Stimulated activated CD4-positive, alpha-beta T cell treated with anti-CD3 and anti-CD28 coated beads, Interleukin-15, amount 100 ng/mL, for 24 hours (primary cell): ENCODE measurements around the gene KPNA1.
"Not testable (repeated sequence)": the region's sequence is repeated elsewhere in the genome, so short reads cannot be mapped to it uniquely, and the experiment has no call there.

Experiments used
- DNase-seq: peaks from one replicate; pipeline ENCODE4 v3.0.0-alpha.2; 2020

Gene KPNA1

DNA sequence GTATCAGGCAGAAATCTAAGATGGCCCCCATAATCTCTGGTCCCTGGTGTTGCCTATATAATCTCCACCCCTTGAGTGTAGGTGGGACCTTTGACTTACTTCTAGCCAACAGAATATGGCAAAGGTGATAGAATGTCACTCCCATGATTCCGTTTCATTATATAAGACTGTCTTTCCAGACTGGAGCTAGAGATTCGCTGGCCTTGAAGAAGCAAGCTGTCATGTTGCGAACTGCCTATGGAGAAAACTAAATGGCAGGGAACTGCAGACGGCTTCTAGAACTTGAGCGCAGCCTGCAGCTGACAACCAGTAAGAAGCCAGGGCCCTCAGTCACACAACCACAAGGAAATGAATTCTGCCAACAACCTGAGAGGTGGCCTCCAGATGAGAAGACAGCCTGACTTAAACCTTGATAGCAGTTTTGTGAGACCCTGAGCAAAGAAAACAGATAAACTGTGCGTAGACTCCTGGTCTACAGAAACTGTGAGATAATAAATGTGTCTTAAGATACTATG lies 2.2 kb upstream of the KPNA1 start:
- no peak for DNase-seq

GRCh38 chr3:122515870-122516269 lies 1.1 kb upstream of the KPNA1 start:
- DNase-seq: no peak

DNA sequence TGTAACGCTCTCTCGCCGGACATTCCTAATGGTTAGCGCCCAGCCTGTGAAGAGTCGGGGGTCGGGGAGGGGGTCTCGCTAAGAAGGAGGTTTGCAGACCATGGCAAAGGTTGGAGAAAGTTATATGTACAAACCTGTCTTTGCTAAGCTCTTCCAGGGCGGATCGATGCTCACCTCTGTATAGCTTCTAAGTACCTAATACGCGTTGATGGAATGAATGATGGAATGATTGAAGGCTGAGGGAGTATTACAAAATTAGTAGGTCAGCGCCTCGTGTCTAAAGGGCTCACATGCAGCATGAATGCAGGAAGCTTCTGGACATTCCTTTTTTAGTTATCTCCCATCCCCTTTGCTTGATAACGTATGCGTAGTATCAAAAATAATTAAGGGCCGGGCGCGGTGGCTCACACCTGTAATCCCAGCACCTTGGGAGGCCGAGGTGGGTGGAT lies 305 bp upstream of the KPNA1 start:
- DNase-seq: no peak

- DNase-seq: no peak
These were observed 1.2 kb downstream of the KPNA1 start for GRCh38 chr3:122513386-122514122.

- no peak for DNase-seq
These were observed 2.5 kb downstream of the KPNA1 start for GRCh38 chr3:122512284-122512683.

DNA sequence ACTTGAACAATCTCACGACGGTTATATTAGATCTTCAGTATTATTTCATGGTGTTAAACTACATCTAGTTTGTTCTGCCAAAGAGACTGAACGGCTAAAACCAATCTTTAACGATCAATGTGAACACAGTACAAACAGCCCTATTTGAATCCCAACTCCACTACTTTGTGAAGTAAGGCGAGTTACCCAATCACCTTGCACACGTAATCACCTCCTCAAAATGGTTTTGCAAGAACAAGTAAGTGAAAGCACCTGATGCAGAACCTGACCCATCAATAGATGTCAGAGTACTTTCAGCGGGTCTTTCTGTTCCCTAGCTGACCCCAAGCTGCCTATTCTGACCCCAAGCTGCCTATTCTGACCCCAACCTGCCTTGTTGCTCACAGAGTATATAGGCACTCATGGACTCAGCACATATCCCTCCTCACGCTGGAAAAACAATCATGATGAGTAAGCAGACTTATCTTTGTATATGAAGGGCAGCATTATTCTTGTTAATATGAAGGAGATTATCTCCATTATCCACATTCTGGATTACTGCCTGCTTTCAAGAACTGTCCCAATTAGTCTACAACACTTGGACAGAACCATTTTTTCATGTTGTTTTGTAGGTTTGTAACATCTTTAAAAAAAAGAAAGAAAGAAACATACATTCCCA lies 3.7 kb downstream of the KPNA1 start:
- DNase-seq: no peak

- not testable (repeated sequence) for DNase-seq
These were observed 5.8 kb downstream of the KPNA1 start for GRCh38 chr3:122508944-122509343.

GRCh38 chr3:122508135-122508914 lies 6.4 kb downstream of the KPNA1 start:
- no peak for DNase-seq

- DNase-seq: no peak
These were observed 8.3 kb downstream of the KPNA1 start for GRCh38 chr3:122506450-122506849.

DNA sequence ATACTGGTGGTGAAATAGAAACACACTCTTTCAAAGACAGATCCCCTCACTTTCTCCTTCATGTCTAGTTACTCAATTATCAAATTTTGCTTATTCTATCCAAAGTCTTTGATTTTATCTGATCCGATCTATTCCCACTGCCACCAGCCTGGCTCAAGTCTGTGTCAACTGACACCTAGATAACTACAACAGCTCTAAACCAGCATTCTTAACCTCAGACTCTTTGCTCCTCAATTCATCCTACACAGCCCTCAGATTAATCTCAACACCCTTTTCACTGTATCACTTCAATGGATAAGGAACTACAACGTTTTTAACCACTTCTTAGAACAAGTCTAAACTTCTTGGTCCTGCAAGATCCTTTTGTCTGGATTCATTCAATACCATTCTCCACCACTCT lies 9.1 kb downstream of the KPNA1 start:
- no peak for DNase-seq

GRCh38 chr3:122502941-122503340 lies 11.8 kb downstream of the KPNA1 start:
- no peak for DNase-seq

GRCh38 chr3:122502139-122502538 lies 12.6 kb downstream of the KPNA1 start:
- DNase-seq: no peak

GRCh38 chr3:122500964-122501363 lies 13.8 kb downstream of the KPNA1 start:
- DNase-seq: not testable (repeated sequence)

DNA sequence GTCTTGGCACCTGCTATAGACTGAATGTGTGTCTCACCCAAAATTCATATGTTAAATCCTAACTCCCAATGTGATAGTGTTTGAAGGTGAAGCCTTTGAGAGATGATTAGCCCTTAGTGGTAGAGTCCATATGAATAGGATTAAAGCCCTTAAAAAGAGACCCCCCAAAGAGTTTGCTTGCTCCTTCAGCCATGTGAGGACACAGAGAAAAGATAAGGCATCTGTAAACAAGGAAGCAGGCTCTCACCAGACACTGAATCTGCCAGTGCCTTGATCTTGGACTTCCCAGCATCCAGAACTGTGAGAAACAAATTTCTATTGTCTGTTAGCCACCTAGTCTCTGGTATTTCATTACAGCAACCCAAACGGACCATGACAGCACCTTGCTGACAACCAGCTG lies 16.6 kb downstream of the KPNA1 start:
- no peak for DNase-seq

- peak; percentile 51 for DNase-seq
These were observed 17.3 kb downstream of the KPNA1 start for GRCh38 chr3:122497425-122497824.

GRCh38 chr3:122496508-122496907 lies 18.2 kb downstream of the KPNA1 start:
- DNase-seq: no peak

DNA sequence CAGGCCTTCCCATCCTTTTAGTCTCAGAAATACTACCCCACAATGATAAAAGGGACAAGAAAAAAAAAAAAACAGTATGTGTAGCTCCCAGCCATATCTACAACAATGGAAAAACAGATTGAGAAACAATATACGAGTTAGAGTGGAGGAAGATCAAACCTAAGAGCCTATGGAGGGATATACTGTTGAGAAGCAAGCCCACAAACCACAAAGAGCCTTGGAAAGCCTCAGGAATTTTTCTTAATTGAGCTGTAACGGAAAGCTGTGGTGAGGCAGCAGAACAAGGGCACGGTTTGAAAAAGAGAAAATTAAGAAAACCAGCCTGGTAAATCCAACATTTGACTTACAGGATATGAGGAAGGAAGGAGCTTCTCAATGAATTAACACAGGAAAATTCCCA lies 21.4 kb downstream of the KPNA1 start:
- DNase-seq: no peak

- DNase-seq: no peak
These were observed 26.3 kb downstream of the KPNA1 start for GRCh38 chr3:122488262-122488973.

DNA sequence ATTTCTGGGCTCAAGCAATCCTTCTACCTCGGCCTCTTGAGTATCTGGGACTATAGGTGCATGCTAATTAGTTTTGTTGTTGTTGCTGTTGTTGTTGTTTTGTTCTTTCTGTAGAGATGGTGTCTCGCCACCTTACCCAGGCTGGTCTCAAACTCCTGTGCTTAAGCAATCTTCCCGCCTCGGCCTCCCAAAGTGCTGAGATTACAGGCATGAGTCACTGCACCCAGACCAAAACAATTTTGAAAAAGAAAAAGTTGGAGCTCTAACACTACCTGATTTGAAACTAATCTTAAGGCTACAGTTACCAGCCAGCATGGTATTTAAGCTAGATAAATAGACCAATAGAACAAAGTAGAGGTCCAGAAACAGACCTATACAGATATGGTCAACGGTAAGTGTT lies 29.8 kb downstream of the KPNA1 start:
- no peak for DNase-seq

DNA sequence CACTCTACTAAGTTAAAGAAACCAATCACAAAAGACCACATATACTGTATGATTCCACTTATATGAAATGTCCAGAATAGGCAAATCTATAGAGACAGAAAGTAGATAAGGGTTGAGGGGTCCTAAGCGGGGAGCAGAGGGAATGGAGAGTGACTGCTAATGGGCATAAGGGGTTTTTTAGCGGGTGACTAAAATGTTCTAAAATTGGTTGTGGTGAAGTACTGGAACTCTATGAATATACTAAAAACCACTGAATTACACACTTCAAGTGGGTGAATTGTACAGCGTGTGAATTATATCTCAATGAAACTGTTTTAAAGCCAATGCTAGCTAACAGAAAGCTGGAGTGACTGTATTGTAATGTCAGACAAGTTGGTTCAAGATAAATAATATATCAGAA lies 33.3 kb downstream of the KPNA1 start:
- no peak for DNase-seq

- no peak for DNase-seq
These were observed 38.2 kb downstream of the KPNA1 start for GRCh38 chr3:122476532-122476931.

- DNase-seq: no peak
These were observed 39.4 kb downstream of the KPNA1 start for GRCh38 chr3:122475316-122475715.

- DNase-seq: no peak
These were observed 45.1 kb downstream of the KPNA1 start for GRCh38 chr3:122469659-122470058.
